Measurements from ENCODE around the gene PMEPA1. TPM values are rescaled to one million over a fixed set of nuclear protein-coding genes. Genes with fewer than 3 reads are reported as not detected.

PMEPA1 gene
- total and polyA plus RNA-seq, 2 donors (not counting 1 experiment from before 2014, with no cell fraction given): 9.9 to 37.4 TPM

DNA sequence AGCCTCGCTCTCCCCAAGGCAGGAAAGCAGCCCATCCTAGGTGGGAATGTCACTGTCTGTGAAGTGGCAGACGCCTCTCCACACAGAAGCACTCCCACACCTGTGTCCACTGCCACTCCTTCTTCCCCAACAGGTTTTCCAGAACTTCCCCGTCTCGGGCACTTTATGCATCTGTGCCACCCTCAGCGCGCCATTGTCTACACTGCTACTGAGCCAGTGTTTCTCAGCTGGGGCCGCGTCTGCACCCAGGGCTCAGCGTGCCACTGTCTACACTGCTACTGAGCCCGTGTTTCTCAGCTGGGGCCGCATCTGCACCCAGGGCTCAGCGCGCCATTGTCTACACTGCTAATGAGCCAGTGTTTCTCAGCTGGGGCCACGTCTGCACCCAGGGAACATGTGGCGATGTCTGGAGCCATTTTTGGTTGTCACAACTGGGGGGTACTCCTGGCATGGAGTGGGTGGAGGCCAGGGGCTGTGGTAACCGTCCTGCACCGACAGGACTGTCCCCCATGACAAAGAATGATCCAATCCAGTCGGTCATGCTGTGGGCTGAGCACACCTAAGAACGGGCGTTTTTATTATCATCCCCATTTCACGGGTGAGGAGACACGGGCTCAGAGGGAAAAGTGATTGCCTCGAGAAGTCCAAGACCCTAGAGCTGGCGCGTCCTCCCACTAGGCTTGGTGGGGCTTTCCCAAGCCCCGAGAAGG, 47.9 kb downstream of the PMEPA1 start:
- peaks cover 54% of the 10 kb centered on the region for H3K4me1 Mint-ChIP-seq
- H3K4me3 Mint-ChIP-seq: no peak overlapping the region
- H3K27me3 ChIP-seq (replicated peaks in 1 of 4; ENCODE audit: control extremely low read depth in 1 of 4, control insufficient read depth in 3 of 4, insufficient read depth in 4 of 4, low read length in 3 of 4): no peaks in the 10 kb centered on the region
- no peaks in the 10 kb centered on the region for H3K9me3 ChIP-seq (ENCODE audit: control extremely low read depth in 1 of 3, control insufficient read depth in 2 of 3, insufficient read depth in 1 of 3, low read length in 2 of 3)
- CTCF ChIA-PET: no interaction called here
- DNase-seq (no peak), ATAC-seq (ENCODE audit: low read depth) (no peak)
- H2AFZ ChIP-seq (ENCODE audit: insufficient read depth, low read depth, low read length, poor library complexity, severe bottlenecking): no peak overlapping the region
- POLR2A ChIA-PET: no interaction called here
- H3K9ac ChIP-seq (ENCODE audit: low read length): no peak overlapping the region
- intact Hi-C loops (cut with micrococcal nuclease): no loop called here
- H3K27me3 Mint-ChIP-seq: no peaks in the 10 kb centered on the region
- H3K79me2 ChIP-seq (ENCODE audit: control insufficient read depth, insufficient read depth, low read length): peaks cover 70% of the 10 kb centered on the region
- H3K27ac ChIP-seq (ENCODE audit: low read length in 2 of 2): no peak overlapping the region
- peaks cover 94% of the 10 kb centered on the region for H4K20me1 ChIP-seq (ENCODE audit: control insufficient read depth, insufficient read depth, low read length, poor library complexity, severe bottlenecking)
- WGBS (ENCODE audit: insufficient coverage): 89% methylated on average over 24 of the region's 26 CpGs
- H3K36me3 ChIP-seq (replicated peaks in 1 of 2; ENCODE audit: control extremely low read depth in 1 of 2, control insufficient read depth in 1 of 2, extremely low read depth in 1 of 2, insufficient read depth in 2 of 2, low read length in 1 of 2): peaks cover 3 to 38% of the 10 kb centered on the region in 2 experiments
- H3K4me2 ChIP-seq (replicated peaks; ENCODE audit: low read depth, low read length, poor library complexity, severe bottlenecking): no peak overlapping the region
- TF ChIP-seq, protein P1, sequence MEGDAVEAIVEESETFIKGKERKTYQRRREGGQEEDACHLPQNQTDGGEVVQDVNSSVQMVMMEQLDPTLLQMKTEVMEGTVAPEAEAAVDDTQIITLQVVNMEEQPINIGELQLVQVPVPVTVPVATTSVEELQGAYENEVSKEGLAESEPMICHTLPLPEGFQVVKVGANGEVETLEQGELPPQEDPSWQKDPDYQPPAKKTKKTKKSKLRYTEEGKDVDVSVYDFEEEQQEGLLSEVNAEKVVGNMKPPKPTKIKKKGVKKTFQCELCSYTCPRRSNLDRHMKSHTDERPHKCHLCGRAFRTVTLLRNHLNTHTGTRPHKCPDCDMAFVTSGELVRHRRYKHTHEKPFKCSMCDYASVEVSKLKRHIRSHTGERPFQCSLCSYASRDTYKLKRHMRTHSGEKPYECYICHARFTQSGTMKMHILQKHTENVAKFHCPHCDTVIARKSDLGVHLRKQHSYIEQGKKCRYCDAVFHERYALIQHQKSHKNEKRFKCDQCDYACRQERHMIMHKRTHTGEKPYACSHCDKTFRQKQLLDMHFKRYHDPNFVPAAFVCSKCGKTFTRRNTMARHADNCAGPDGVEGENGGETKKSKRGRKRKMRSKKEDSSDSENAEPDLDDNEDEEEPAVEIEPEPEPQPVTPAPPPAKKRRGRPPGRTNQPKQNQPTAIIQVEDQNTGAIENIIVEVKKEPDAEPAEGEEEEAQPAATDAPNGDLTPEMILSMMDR (IDR thresholded peaks at IDR 0.05): no peak
- TF ChIP-seq EZH2 (IDR thresholded peaks at IDR 0.05; ENCODE audit: borderline replicate concordance, insufficient read depth, low read depth, low read length, poor library complexity, severe bottlenecking): no peak
- H3K9me3 Mint-ChIP-seq (ENCODE audit: insufficient read depth): no peaks in the 10 kb centered on the region
- H3K4me3 ChIP-seq (ENCODE audit: control extremely low read depth in 1 of 5, extremely low read depth in 1 of 5, insufficient read depth in 1 of 5, low read depth in 2 of 5, low read length in 4 of 5): no peak overlapping the region
- H3K4me1 ChIP-seq (ENCODE audit: control insufficient read depth in 2 of 2, insufficient read depth in 2 of 2, low read length in 2 of 2): peaks cover 0 to 19% of the 10 kb centered on the region in 2 donors
- H3K27ac Mint-ChIP-seq: no peak overlapping the region

DNA sequence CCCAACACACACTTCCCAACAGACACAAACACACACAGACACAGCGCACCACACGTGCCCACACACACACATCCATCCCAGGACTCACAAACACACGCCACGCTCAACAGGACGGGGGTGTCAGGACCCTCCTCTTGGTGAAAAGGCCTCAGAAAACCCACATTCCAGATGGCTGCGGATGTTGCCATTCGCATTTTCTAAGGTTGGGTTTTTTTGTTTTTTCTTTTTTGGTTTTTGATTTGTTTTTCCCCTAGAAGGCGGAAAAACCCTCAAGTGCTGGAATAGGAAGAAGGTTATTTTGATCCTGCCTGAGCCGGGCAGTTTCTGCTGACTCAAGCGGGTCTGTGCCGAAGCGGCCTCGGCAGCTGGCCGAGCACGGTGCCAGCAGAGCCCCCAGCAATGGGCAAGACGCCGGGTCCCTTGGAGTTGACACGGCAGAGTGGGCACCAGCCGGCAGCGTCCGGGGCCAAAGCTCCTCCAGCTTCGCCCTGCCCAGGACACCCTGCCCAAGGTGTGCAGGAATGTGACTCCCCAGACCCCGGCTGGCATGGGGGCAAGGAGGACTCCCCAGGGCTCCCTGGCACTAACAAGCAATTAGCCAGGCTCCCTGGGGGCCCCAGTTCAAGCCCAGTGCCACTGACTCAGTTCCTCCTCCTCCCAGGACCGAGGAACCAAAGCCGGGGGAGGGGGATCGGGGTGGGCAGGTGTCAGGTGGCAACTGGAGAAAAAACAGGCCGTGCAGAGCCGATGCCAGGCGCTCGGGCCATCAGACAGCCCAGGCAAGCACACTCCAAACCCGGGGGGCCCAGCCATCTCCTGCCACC, 48.7 kb downstream of the PMEPA1 start:
- no peak overlapping the region for H3K4me3 ChIP-seq (ENCODE audit: control extremely low read depth in 1 of 5, extremely low read depth in 1 of 5, insufficient read depth in 1 of 5, low read depth in 2 of 5, low read length in 4 of 5)
- DNase-seq (no peak), ATAC-seq (ENCODE audit: low read depth) (no peak)
- intact Hi-C loops (cut with micrococcal nuclease): no loop called here
- no peaks in the 10 kb centered on the region for H3K9me3 ChIP-seq (ENCODE audit: control extremely low read depth in 1 of 3, control insufficient read depth in 2 of 3, insufficient read depth in 1 of 3, low read length in 2 of 3)
- no peak overlapping the region for H3K4me2 ChIP-seq (replicated peaks; ENCODE audit: low read depth, low read length, poor library complexity, severe bottlenecking)
- POLR2A ChIA-PET: no interaction called here
- H3K79me2 ChIP-seq (ENCODE audit: control insufficient read depth, insufficient read depth, low read length): peaks cover 62% of the 10 kb centered on the region
- H3K9ac ChIP-seq (ENCODE audit: low read length): no peak overlapping the region
- no peaks in the 10 kb centered on the region for H3K27me3 ChIP-seq (replicated peaks in 1 of 4; ENCODE audit: control extremely low read depth in 1 of 4, control insufficient read depth in 3 of 4, insufficient read depth in 4 of 4, low read length in 3 of 4)
- Mint-ChIP-seq H3K4me3 (no peak overlapping the region), H3K9me3 (ENCODE audit: insufficient read depth) (no peaks in the 10 kb centered on the region), H3K4me1 (peaks cover 52% of the 10 kb centered on the region), H3K27ac (no peak overlapping the region), H3K27me3 (no peaks in the 10 kb centered on the region)
- H3K27ac ChIP-seq (ENCODE audit: low read length in 2 of 2): no peak overlapping the region
- H4K20me1 ChIP-seq (ENCODE audit: control insufficient read depth, insufficient read depth, low read length, poor library complexity, severe bottlenecking): peaks cover 92% of the 10 kb centered on the region
- TF ChIP-seq EZH2 (IDR thresholded peaks at IDR 0.05; ENCODE audit: borderline replicate concordance, insufficient read depth, low read depth, low read length, poor library complexity, severe bottlenecking): no peak
- TF ChIP-seq, protein P1 (IDR thresholded peaks at IDR 0.05): no peak
- H3K4me1 ChIP-seq (ENCODE audit: control insufficient read depth in 2 of 2, insufficient read depth in 2 of 2, low read length in 2 of 2): peaks cover 0 to 19% of the 10 kb centered on the region in 2 donors
- CTCF ChIA-PET: no interaction called here
- peaks cover 3 to 40% of the 10 kb centered on the region in 2 experiments for H3K36me3 ChIP-seq (replicated peaks in 1 of 2; ENCODE audit: control extremely low read depth in 1 of 2, control insufficient read depth in 1 of 2, extremely low read depth in 1 of 2, insufficient read depth in 2 of 2, low read length in 1 of 2)
- WGBS (ENCODE audit: insufficient coverage): 90% methylated on average over 22 of the region's 31 CpGs
- H2AFZ ChIP-seq (ENCODE audit: insufficient read depth, low read depth, low read length, poor library complexity, severe bottlenecking): no peak overlapping the region
